ENCODE measurements around the gene FAM168A.

FAM168A gene

GRCh38 chr11:73366265-73366610 is 231.7 kb downstream of the FAM168A start:
- H3K9me3 ChIP-seq (ENCODE audit: control insufficient read depth, insufficient read depth, low read length) = no peaks in the 10 kb centered on the region

GRCh38 chr11:73365352-73366264 is 232.3 kb downstream of the FAM168A start:
- Histone ChIP-seq H3K9me3 (ENCODE audit: control insufficient read depth, insufficient read depth, low read length) (no peaks in the 10 kb centered on the region), H4K20me1 (ENCODE audit: control insufficient read depth, insufficient read depth, low read depth, low read length) (no peaks in the 10 kb centered on the region), H3K27me3 (ENCODE audit: control insufficient read depth, low read length) (no peaks in the 10 kb centered on the region), H3F3A (ENCODE audit: control insufficient read depth, insufficient read depth) (peaks cover 4% of the 10 kb centered on the region; the same call in 1 of the 2 replicates), H3K4me3 (ENCODE audit: low read length) (peak overlapping the region; percentile 61), H3K4me1 (ENCODE audit: control insufficient read depth, low read length) (peaks cover 46% of the 10 kb centered on the region), H3K9me2 (replicated peaks; ENCODE audit: control insufficient read depth, low read length) (no peaks in the 10 kb centered on the region), H3K27ac (ENCODE audit: low read depth, low read length) (peak overlapping the region; percentile 86), H3K4me2 (ENCODE audit: low read length) (peak overlapping the region; percentile 83), H3K36me3 (ENCODE audit: control insufficient read depth, low read length) (no peaks in the 10 kb centered on the region), H3K79me2 (ENCODE audit: control insufficient read depth, low read length) (no peaks in the 10 kb centered on the region)
- TF ChIP-seq CTCF (IDR thresholded peaks at IDR 0.05; ENCODE audit: low read depth, low read length, poor library complexity, severe bottlenecking) = no peak
- no peak for TF ChIP-seq EZH2phosphoT487 (IDR thresholded peaks at IDR 0.05; ENCODE audit: borderline replicate concordance, low read length)

More at GRCh38 chr11:73366265-73366610, 231.7 kb downstream of the FAM168A start:
- Histone ChIP-seq H3K79me2 (ENCODE audit: control insufficient read depth, low read length) (no peaks in the 10 kb centered on the region), H3K9me2 (replicated peaks; ENCODE audit: control insufficient read depth, low read length) (no peaks in the 10 kb centered on the region), H3K4me2 (ENCODE audit: low read length) (peak overlapping the region; percentile 83), H3K27ac (ENCODE audit: low read depth, low read length) (peak overlapping the region; percentile 86), H3K27me3 (ENCODE audit: control insufficient read depth, low read length) (no peaks in the 10 kb centered on the region), H3K36me3 (ENCODE audit: control insufficient read depth, low read length) (no peaks in the 10 kb centered on the region), H3F3A (ENCODE audit: control insufficient read depth, insufficient read depth) (peaks cover 4% of the 10 kb centered on the region; the same call in 1 of the 2 replicates), H4K20me1 (ENCODE audit: control insufficient read depth, insufficient read depth, low read depth, low read length) (no peaks in the 10 kb centered on the region), H3K4me3 (ENCODE audit: low read length) (peak overlapping the region; percentile 61), H3K4me1 (ENCODE audit: control insufficient read depth, low read length) (peaks cover 46% of the 10 kb centered on the region)
- no peak for TF ChIP-seq CTCF (IDR thresholded peaks at IDR 0.05; ENCODE audit: low read depth, low read length, poor library complexity, severe bottlenecking)
- no peak for TF ChIP-seq EZH2phosphoT487 (IDR thresholded peaks at IDR 0.05; ENCODE audit: borderline replicate concordance, low read length)

GRCh38 chr11:73363147-73363546 is 234.8 kb downstream of the FAM168A start:
- Histone ChIP-seq H3K9me3 (ENCODE audit: control insufficient read depth, insufficient read depth, low read length) (no peaks in the 10 kb centered on the region), H3K4me3 (ENCODE audit: low read length) (no peak overlapping the region), H3K36me3 (ENCODE audit: control insufficient read depth, low read length) (no peaks in the 10 kb centered on the region), H3K4me2 (ENCODE audit: low read length) (no peak overlapping the region), H3K79me2 (ENCODE audit: control insufficient read depth, low read length) (no peaks in the 10 kb centered on the region), H3K4me1 (ENCODE audit: control insufficient read depth, low read length) (peaks cover 44% of the 10 kb centered on the region), H3K9me2 (replicated peaks; ENCODE audit: control insufficient read depth, low read length) (no peaks in the 10 kb centered on the region), H3F3A (ENCODE audit: control insufficient read depth, insufficient read depth) (peaks cover 4% of the 10 kb centered on the region; the same call in 1 of the 2 replicates), H4K20me1 (ENCODE audit: control insufficient read depth, insufficient read depth, low read depth, low read length) (no peaks in the 10 kb centered on the region), H3K27ac (ENCODE audit: low read depth, low read length) (no peak overlapping the region), H3K27me3 (ENCODE audit: control insufficient read depth, low read length) (no peaks in the 10 kb centered on the region)
- TF ChIP-seq EZH2phosphoT487 (IDR thresholded peaks at IDR 0.05; ENCODE audit: borderline replicate concordance, low read length) (no peak), CTCF (IDR thresholded peaks at IDR 0.05; ENCODE audit: low read depth, low read length, poor library complexity, severe bottlenecking) (no peak)

Measured in DOHH2 (cell line).